Neural progenitor cell (in vitro differentiated cells): ENCODE results near the gene TNFRSF1B.

Experiments
- EZH2 ChIP-seq: fragments of 200-600 bp; sonication (generic); IDR thresholded peaks from 2 replicates; pipeline ENCODE4 v1.6.1; 2017; ENCODE audit warnings: antibody characterized with exemption, mild to moderate bottlenecking, moderate library complexity
- EZH2phosphoT487 ChIP-seq: fragments of 200-600 bp; sonication (generic); IDR thresholded peaks from 2 replicates; pipeline ENCODE4 v1.6.1; 2017; ENCODE audit warnings: antibody characterized with exemption
- TF ChIP-seq, protein P1 (sequence below): fragments of 200-600 bp; sonication (generic); IDR thresholded peaks from 2 replicates; pipeline ENCODE4 v1.5.1; 2017; ENCODE audit warnings: antibody characterized with exemption, mild to moderate bottlenecking

DNA sequence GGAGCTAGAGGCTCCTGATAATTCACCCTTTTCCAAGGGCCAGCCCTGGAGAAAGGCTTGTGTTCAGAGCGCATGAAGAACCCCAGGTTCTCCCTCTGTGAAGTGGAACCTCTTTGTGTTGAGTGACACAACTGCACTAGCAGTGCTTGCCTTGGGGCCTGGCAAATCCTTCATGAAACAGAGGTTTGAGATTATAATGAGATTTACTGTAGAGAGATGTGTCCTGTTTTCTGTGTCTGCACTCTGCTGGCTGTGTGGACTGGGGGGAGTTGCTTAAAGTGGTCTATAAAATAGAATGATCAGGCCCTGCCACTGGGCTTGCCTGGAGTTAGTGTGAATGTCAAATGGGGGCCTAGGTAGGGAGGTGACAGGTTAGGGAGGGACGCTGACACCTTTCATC is 11.5 kb upstream of the TNFRSF1B start:
- TF ChIP-seq, protein P1, sequence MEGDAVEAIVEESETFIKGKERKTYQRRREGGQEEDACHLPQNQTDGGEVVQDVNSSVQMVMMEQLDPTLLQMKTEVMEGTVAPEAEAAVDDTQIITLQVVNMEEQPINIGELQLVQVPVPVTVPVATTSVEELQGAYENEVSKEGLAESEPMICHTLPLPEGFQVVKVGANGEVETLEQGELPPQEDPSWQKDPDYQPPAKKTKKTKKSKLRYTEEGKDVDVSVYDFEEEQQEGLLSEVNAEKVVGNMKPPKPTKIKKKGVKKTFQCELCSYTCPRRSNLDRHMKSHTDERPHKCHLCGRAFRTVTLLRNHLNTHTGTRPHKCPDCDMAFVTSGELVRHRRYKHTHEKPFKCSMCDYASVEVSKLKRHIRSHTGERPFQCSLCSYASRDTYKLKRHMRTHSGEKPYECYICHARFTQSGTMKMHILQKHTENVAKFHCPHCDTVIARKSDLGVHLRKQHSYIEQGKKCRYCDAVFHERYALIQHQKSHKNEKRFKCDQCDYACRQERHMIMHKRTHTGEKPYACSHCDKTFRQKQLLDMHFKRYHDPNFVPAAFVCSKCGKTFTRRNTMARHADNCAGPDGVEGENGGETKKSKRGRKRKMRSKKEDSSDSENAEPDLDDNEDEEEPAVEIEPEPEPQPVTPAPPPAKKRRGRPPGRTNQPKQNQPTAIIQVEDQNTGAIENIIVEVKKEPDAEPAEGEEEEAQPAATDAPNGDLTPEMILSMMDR = no peak
- TF ChIP-seq EZH2phosphoT487 = no peak
- TF ChIP-seq EZH2 = no peak
